GM12878 (cell line): ENCODE data around the gene WWOX. TPM values are rescaled to one million over a fixed set of nuclear protein-coding genes. Genes with fewer than 3 reads are reported as not detected.

Source experiments
- ATF3 ChIP-seq: IDR thresholded peaks from 2 replicates; pipeline ENCODE4 v1.6.1; 2011; ENCODE audit warnings: low read depth, mild to moderate bottlenecking, low read length, moderate library complexity, borderline replicate concordance; ENCODE audit errors: extremely low read depth
- BACH1 ChIP-seq: fragments of 450-650 bp; IDR thresholded peaks from 2 replicates; pipeline ENCODE4 v1.6.1; 2017; ENCODE audit warnings: mild to moderate bottlenecking, borderline replicate concordance
- HCFC1 ChIP-seq: fragments of 150-350 bp; IDR thresholded peaks from 2 replicates; pipeline ENCODE4 v1.6.1; 2014; ENCODE audit warnings: low read length
- IKZF1 ChIP-seq: fragments of 450-650 bp; conservative IDR thresholded peaks from 2 replicates; pipeline ENCODE4 v1.6.1; 2017; ENCODE audit warnings: antibody characterized with exemption, mild to moderate bottlenecking
- MTA2 ChIP-seq: fragments of 450-650 bp; IDR thresholded peaks from 2 replicates; pipeline ENCODE4 v1.6.1; 2016; ENCODE audit warnings: low read depth, mild to moderate bottlenecking, moderate library complexity
- NFXL1 ChIP-seq: fragments of 450-650 bp; IDR thresholded peaks from 2 replicates; pipeline ENCODE4 v1.6.1; 2017; ENCODE audit warnings: antibody characterized with exemption, mild to moderate bottlenecking, borderline replicate concordance
- NKRF ChIP-seq: fragments of 450-650 bp; conservative IDR thresholded peaks from 2 replicates; pipeline ENCODE4 v1.6.1; 2017; ENCODE audit warnings: mild to moderate bottlenecking, moderate library complexity
- NR2F1 ChIP-seq: fragments of 450-650 bp; conservative IDR thresholded peaks from 2 replicates; pipeline ENCODE4 v1.6.1; 2017; ENCODE audit warnings: mild to moderate bottlenecking
- PML ChIP-seq: IDR thresholded peaks from 2 replicates; pipeline ENCODE4 v1.6.1; 2012; ENCODE audit warnings: low read length, inconsistent platforms
- RCOR1 ChIP-seq: conservative IDR thresholded peaks from 2 replicates; pipeline ENCODE4 v1.6.1; 2012; ENCODE audit warnings: low read depth, low read length, improper control_type of control experiment
- SIN3A ChIP-seq: IDR thresholded peaks from 2 replicates; pipeline ENCODE4 v1.6.1; 2012; ENCODE audit warnings: low read depth, low read length, improper control_type of control experiment
- SUPT20H ChIP-seq: IDR thresholded peaks from 2 replicates; pipeline ENCODE4 v1.6.1; 2011; ENCODE audit warnings: low read depth, mild to moderate bottlenecking, low read length, moderate library complexity, borderline replicate concordance; ENCODE audit not compliant: control insufficient read depth
- SUZ12 ChIP-seq: fragments of 200-600 bp; sonication (generic); IDR thresholded peaks from one replicate; pipeline ENCODE4 v1.6.1; 2018; ENCODE audit warnings: antibody characterized with exemption, mild to moderate bottlenecking; ENCODE audit not compliant: unreplicated experiment
- YBX1 ChIP-seq: fragments of 450-650 bp; IDR thresholded peaks from 2 replicates; pipeline ENCODE4 v1.6.1; 2016; ENCODE audit warnings: antibody characterized with exemption
- ZBTB11 ChIP-seq: fragments of 450-650 bp; formaldehyde crosslinking; IDR thresholded peaks from 2 replicates; pipeline ENCODE4 v1.5.0; 2022; ENCODE audit warnings: mild to moderate bottlenecking, missing genetic modification characterization
- ZBTB4 ChIP-seq: fragments of 450-650 bp; formaldehyde crosslinking; IDR thresholded peaks from 2 replicates; pipeline ENCODE4 v1.4.0; 2022; ENCODE audit warnings: mild to moderate bottlenecking, moderate library complexity
- ZBTB40 ChIP-seq: fragments of 450-650 bp; IDR thresholded peaks from 2 replicates; pipeline ENCODE4 v1.6.1; 2016; ENCODE audit warnings: mild to moderate bottlenecking, moderate library complexity, borderline replicate concordance
- ZNF217 ChIP-seq: fragments of 450-650 bp; IDR thresholded peaks from 2 replicates; pipeline ENCODE4 v1.6.1; 2017; ENCODE audit warnings: antibody characterized with exemption, mild to moderate bottlenecking
- polyA plus RNA-seq, 11 experiments: library from polyadenylated mRNA; depleted of rRNA in 4 of 11; unstranded in 6 of 11; stranded (reverse) in 5 of 11; fragments of >200 nt; fragmentation: Nextera tagmentation in 4 of 11; fragmentation: Illumina TruSeq in 1 of 11; extraction: Ambion mirVana in 4 of 11; extraction: Trizol in 1 of 11; gene quantifications; 1 replicate in 1 of 11; 2 replicates in 10 of 11; pipeline versions ENCODE4 v1.2.1 to v1.2.3, GENCODE V29; 2011 to 2016; ENCODE audit warnings: inconsistent platforms in 2 of 11, missing spikeins in 2 of 11, low read depth in 1 of 11
- total RNA-seq, 4 experiments: library from RNA; depleted of rRNA in 3 of 4; stranded (reverse); fragments of >200 nt in 3 of 4; fragmentation: Illumina TruSeq in 1 of 4; extraction: Trizol in 1 of 4; gene quantifications; 2 replicates each; pipeline versions ENCODE4 v1.2.1 to v1.2.3, GENCODE V29; 2013 to 2021

Gene WWOX
- total and polyA plus RNA-seq, 10 of the 15 experiments (the other 5 are each of a cell fraction or from before 2014, with no cell fraction given): 2.8 to 24.4 (median 17.8) TPM

GRCh38 chr16:78761427-78761826, 662.0 kb downstream of the WWOX start (continued):
- no peak for TF ChIP-seq ZBTB4 (CRISPR knock-in tag)
- TF ChIP-seq YBX1: no peak
- TF ChIP-seq HCFC1: no peak
- TF ChIP-seq NR2F1: peak; percentile 88
- no peak for TF ChIP-seq BACH1
- TF ChIP-seq ZBTB40: no peak
- TF ChIP-seq IKZF1: peak; percentile 49
- TF ChIP-seq NKRF: no peak
- TF ChIP-seq RCOR1: 0 out of 2 replicates have a peak, but pooled peaks have one; percentile 52
- no peak for TF ChIP-seq SUZ12
- 0 out of 2 replicates have a peak, but pooled peaks have one; percentile 30 for TF ChIP-seq PML
- no peak for TF ChIP-seq ZNF217
- no peak for TF ChIP-seq SIN3A
- no peak for TF ChIP-seq SUPT20H
- TF ChIP-seq MTA2: peak; percentile 86
- TF ChIP-seq ATF3: no peak
- no peak for TF ChIP-seq NFXL1
- TF ChIP-seq ZBTB11 (CRISPR knock-in tag): no peak
